Chondrocyte (in vitro differentiated cells): ENCODE data around the gene ANKRD11. TPM values are rescaled to one million over a fixed set of nuclear protein-coding genes. Genes with fewer than 3 reads are reported as not detected.

Experiments
- DNase-seq: peaks from one replicate; pipeline ENCODE4 v3.0.0; 2021; ENCODE audit warnings: mixed read lengths, low spot score
- H3K27ac Mint-ChIP-seq: one replicate; pipeline ENCODE4 v1.8.0; 2021; ENCODE audit warnings: mild to moderate bottlenecking, moderate library complexity, mixed read lengths; ENCODE audit not compliant: unreplicated experiment
- H3K27me3 Mint-ChIP-seq: 2 replicates; pipeline ENCODE4 v1.8.0; 2021; ENCODE audit warnings: low read depth, mixed read lengths
- H3K36me3 Mint-ChIP-seq: 2 replicates; pipeline ENCODE4 v1.8.0; 2021; ENCODE audit warnings: low read depth, mixed read lengths
- H3K4me1 Mint-ChIP-seq: 2 replicates; pipeline ENCODE4 v1.8.0; 2021; ENCODE audit warnings: low read depth, mild to moderate bottlenecking, mixed read lengths
- H3K4me3 Mint-ChIP-seq: one replicate; pipeline ENCODE4 v1.8.0; 2021; ENCODE audit warnings: mild to moderate bottlenecking, moderate library complexity, mixed read lengths; ENCODE audit not compliant: unreplicated experiment
- H3K9me3 Mint-ChIP-seq: 2 replicates; pipeline ENCODE4 v1.8.0; 2021; ENCODE audit warnings: low read depth, mixed read lengths
- total RNA-seq: library from RNA; stranded (reverse); gene quantifications from 3 replicates; pipeline ENCODE4 v1.2.1, GENCODE V29; 2021
- TF ChIP-seq, protein P1 (sequence below): fragments of 200-600 bp; sonication (generic); IDR thresholded peaks from 2 replicates; pipeline ENCODE4 v1.5.0; 2021; ENCODE audit warnings: antibody characterized with exemption, mild to moderate bottlenecking, moderate library complexity

Gene ANKRD11
- total RNA-seq, 1 donor from 2014 or later = 180 TPM

DNA sequence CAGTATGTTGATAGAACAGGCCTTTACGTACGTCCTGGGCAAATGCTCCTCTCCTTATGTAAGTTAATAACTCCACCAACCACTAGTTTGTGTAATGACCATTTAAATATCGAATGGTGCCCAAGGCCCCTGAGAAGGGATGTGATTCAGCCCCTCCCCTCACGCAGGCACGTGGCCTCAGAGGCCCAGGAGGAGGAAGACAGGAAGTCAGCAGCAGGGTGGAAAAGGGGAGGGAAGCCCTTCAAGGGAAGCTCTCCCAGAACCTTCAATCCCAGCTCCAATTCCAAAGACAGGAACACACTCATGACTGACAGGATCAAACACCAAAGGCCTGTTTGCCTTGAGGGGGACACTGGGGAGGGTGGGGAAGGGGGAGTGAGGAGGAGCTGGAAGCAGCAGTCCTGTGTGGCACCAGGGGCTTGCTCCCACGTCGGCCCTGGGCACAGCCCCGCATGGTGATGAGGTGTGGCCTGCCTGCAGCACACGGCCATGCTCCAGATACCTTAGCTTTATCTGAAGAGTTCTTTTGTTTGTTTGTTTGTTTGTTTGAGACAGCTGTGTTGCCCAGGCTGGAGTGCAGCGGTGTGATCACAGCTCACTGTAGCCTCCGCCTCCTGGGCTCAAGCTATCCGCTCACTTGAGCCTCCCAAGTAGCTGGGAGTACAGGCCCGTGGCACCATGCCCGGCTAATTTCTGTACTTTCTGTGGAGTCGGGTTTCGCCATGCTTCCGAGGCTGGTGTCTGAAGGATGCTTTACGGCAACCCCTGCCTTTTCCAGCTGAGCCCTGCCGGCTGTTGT lies 167.8 kb downstream of the ANKRD11 start:
- DNase-seq = peak; percentile 90
- Mint-ChIP-seq H3K27me3 (no peaks in the 10 kb centered on the region), H3K4me3 (peak overlapping the region; percentile 50), H3K9me3 (no peaks in the 10 kb centered on the region), H3K4me1 (peaks cover 96% of the 10 kb centered on the region), H3K36me3 (peaks cover 2% of the 10 kb centered on the region), H3K27ac (peak overlapping the region; percentile 95)
- TF ChIP-seq, protein P1, sequence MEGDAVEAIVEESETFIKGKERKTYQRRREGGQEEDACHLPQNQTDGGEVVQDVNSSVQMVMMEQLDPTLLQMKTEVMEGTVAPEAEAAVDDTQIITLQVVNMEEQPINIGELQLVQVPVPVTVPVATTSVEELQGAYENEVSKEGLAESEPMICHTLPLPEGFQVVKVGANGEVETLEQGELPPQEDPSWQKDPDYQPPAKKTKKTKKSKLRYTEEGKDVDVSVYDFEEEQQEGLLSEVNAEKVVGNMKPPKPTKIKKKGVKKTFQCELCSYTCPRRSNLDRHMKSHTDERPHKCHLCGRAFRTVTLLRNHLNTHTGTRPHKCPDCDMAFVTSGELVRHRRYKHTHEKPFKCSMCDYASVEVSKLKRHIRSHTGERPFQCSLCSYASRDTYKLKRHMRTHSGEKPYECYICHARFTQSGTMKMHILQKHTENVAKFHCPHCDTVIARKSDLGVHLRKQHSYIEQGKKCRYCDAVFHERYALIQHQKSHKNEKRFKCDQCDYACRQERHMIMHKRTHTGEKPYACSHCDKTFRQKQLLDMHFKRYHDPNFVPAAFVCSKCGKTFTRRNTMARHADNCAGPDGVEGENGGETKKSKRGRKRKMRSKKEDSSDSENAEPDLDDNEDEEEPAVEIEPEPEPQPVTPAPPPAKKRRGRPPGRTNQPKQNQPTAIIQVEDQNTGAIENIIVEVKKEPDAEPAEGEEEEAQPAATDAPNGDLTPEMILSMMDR = no peak

DNA sequence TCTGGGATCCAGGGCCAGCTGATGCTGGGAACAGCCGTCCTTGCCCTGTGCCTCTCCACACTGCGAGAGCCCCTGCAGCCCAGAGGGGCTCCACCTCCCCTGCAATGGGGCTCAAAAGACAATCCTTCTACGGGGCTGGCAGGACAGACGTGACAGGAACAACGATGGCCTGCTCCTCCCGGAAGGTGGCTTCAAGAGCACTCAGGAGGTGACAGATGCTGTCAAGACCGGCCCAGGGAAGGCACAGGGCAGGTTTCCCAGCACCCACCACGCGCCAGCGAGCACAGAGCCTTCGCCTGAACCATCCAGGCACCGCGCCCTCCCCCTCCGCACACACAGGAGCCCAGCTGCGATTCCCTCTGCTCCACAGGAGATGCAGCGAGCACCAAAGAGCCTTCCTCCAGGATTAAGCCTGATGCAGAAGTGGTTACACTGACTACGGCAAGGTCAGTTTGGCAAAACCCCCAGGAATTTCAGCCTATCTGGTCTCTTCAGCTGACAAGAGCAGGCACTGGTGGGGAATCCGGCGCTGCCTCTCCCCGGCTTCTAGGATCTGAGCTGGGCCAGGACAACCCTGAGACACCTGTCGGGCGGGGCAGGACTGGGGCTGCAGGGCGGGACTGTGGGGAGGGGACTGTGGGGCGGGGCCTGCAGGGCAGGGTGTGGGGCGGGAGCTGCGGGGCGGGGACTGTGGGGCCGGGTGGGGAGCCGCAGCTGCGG lies 169.4 kb downstream of the ANKRD11 start:
- no peaks in the 10 kb centered on the region for H3K27me3 Mint-ChIP-seq
- H3K27ac Mint-ChIP-seq = peak overlapping the region; percentile 97
- H3K4me1 Mint-ChIP-seq = peaks cover 96% of the 10 kb centered on the region
- DNase-seq = peak; percentile 87
- peak overlapping the region; percentile 55 for H3K4me3 Mint-ChIP-seq
- H3K9me3 Mint-ChIP-seq = no peaks in the 10 kb centered on the region
- TF ChIP-seq, protein P1 = no peak
- H3K36me3 Mint-ChIP-seq = peaks cover 2% of the 10 kb centered on the region

DNA sequence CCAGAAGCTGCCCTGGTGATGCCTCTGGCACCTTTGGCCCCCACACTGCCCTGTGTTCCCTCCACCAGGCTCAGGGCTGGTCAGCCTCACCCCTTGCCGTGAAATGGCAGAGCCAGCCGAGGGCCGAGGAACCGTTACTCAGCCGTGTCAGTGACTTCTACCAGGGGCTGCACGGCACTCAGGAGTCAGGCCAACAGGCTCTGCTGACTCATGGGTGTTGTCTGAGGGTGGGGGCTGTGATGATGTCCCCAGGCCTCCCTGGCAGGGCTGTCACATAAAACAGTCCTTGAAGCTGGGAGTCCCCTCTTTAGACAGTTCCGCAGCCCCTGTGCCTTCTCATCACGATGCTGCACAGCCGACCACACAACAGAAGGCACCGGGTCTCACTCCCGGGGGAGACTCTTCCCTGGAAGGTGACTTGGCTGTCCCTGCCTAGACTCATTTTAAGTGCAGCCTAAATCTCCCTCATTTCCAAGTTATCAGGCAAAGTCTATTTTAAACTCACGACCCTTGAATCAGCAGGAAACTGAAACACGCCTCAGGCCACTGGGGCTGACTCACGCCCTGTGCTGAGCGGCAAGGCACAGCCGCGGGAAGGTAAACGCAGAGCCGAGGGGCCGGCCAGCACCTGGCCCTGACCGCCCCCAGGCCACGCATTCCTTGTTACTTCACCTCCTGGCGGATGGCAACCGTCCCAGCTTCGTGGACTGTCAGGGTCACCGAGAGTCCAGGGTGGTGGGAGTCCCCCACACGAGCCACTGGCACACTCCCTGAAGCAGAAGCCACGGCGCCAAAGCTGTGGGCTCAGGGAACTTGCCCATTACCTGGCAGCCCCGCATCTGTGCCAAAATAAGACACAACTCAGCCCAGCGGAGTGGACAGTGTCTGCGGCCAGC lies 170.2 kb downstream of the ANKRD11 start:
- TF ChIP-seq, protein P1 = no peak
- H3K36me3 Mint-ChIP-seq = peaks cover 2% of the 10 kb centered on the region
- H3K27ac Mint-ChIP-seq = peak overlapping the region; percentile 97
- DNase-seq = peak; percentile 92
- H3K27me3 Mint-ChIP-seq = no peaks in the 10 kb centered on the region
- H3K9me3 Mint-ChIP-seq = no peaks in the 10 kb centered on the region
- peaks cover 96% of the 10 kb centered on the region for H3K4me1 Mint-ChIP-seq
- H3K4me3 Mint-ChIP-seq = peak overlapping the region; percentile 55

DNA sequence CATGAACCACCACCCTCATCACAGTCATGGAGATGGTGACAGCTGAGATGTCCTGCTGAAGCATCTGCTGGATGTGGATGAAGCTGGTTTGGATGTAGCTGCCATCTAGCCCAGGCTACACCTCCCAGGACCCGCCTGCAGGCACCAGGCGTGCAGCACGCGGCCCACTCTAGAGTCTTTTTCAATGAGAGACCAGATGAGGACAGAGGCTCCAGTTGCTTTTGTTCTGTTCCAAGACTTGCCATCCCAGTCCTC lies 170.8 kb downstream of the ANKRD11 start:
- Mint-ChIP-seq H3K4me3 (peak overlapping the region; percentile 55), H3K27ac (peak overlapping the region; percentile 97), H3K27me3 (no peaks in the 10 kb centered on the region), H3K4me1 (peaks cover 96% of the 10 kb centered on the region), H3K36me3 (peaks cover 3% of the 10 kb centered on the region), H3K9me3 (no peaks in the 10 kb centered on the region)
- TF ChIP-seq, protein P1 = no peak
- peak; percentile 82 for DNase-seq
